Forelimb muscle (tissue), 1 donor: Measurements from ENCODE around the gene CCDC87. TPM values are rescaled to one million over a fixed set of nuclear protein-coding genes. Genes with fewer than 3 reads are reported as not detected.
"Not testable (repeated sequence)": the region's sequence is repeated elsewhere in the genome, so short reads cannot be mapped to it uniquely, and the experiment has no call there.

ENCODE experiments used
- DNase-seq: peaks from one replicate; pipeline ENCODE4 v3.0.0-alpha.2; 2013; ENCODE audit warnings: low read depth
- polyA plus RNA-seq: library from polyadenylated mRNA; unstranded; fragments of 120-200 nt; gene quantifications from one replicate; pipeline ENCODE4 v1.2.1, GENCODE V29; 2013; ENCODE audit not compliant: insufficient read length

CCDC87 gene
- polyA plus RNA-seq, 1 donor, result 0.06 TPM

DNA sequence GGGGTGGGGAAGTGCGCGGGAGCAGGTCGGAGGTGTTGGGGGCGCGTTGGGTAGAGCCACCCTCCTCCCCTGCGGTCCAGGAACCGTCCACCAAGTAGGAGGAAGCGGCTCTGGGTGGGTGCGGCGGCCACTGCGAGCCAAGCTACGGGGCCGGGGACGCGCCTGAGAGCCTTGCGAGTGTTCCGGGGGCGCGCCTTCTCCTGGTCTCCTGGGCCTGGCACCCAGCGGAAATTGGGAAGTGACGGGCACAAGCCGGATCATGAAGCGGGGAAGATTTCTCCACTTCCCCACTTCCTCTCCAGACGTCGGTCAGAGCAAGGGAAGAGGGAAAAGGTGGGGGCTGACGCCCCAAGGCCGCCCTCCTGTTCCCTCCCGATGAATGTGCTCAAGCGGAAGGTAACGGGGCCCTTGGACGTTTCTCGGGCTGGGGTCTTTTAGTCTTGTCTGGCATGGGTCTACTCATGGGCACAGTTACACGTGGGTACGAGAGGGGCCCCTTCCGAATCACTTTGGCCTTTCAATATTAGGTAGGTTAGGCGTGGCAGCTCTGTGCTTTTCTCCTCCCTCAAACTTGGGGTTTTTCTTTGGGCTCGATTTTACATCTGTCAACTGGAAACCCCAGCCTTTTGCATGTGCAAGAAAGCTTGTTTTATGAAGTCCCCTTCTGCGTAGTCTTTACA is 24.4 kb upstream of the CCDC87 start:
- DNase-seq, result no peak

DNA sequence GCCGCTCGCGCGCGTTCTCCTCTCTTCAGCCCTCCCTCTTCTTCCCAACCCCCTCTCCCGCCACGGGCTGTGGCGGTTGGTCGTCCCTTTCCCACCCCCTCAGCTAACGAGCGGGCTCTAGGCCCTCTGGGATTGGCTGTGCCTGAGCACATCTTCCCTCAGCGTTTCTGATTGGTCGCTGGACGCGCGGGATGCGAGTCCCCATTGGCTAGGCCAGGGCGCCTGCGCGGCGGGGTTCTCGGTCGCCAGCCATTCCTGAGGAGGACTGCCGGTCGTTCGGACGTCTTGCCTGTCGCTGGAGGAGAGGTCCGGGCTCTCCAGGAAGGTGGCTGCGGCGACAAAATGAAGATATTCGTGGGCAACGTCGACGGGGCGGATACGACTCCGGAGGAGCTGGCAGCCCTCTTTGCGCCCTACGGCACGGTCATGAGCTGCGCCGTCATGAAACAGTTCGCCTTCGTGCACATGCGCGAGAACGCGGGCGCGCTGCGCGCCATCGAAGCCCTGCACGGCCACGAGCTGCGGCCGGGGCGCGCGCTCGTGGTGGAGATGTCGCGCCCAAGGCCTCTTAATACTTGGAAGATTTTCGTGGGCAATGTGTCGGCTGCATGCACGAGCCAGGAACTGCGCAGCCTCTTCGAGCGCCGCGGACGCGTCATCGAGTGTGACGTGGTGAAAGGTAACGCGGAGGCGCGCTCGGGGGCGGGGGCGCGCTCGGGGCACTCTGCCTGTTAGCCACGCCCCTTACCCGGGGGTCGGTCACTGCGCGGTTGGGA is 23.7 kb upstream of the CCDC87 start, which contains the start of gene RBM14:
TSS of gene RBM14 (plus strand) at position 252 of the 776 bp plus-strand sequence. CDS start at position 343, 91 bp downstream.
- DNase-seq, result peak; percentile 99

DNA sequence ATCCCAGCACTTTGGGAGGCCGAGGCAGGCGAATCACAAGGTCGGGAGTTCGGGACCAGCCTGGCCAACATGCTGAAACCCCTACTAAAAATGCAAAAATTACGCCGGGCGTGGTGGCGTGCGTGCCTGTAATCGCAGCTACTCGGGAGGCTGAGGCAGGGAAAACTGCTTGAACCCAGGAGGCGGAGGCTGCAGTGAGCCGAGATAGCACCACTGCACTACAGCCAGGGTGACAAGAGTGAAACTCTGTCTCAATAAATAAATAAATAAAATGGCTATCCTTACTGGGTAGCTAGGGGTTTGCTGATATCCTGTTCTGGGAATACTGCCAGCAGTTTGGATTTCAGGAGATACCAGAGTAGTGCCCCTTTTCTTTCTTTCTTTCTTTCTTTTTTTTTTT is 21.2 kb upstream of the CCDC87 start:
- DNase-seq, result no peak

DNA sequence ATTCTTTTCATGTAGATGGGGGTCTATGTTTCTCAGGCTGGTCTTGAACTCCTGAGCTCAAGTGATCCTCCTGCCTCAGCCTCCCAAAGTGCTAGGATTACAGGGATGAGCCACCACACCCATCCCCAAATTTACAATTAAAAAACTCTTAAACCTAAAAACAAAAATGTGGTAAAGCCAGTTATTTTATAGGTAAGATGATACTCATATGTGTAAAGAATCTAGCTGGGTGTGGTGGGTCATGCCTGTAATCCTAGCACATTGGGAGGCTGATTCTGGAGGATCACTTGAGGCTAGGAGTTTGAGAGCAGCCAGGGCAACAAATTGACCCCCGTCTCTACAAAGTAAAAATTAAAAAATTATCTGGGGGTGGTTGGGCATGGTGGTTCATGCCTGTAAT is 19.6 kb upstream of the CCDC87 start:
- DNase-seq, result no peak

DNA sequence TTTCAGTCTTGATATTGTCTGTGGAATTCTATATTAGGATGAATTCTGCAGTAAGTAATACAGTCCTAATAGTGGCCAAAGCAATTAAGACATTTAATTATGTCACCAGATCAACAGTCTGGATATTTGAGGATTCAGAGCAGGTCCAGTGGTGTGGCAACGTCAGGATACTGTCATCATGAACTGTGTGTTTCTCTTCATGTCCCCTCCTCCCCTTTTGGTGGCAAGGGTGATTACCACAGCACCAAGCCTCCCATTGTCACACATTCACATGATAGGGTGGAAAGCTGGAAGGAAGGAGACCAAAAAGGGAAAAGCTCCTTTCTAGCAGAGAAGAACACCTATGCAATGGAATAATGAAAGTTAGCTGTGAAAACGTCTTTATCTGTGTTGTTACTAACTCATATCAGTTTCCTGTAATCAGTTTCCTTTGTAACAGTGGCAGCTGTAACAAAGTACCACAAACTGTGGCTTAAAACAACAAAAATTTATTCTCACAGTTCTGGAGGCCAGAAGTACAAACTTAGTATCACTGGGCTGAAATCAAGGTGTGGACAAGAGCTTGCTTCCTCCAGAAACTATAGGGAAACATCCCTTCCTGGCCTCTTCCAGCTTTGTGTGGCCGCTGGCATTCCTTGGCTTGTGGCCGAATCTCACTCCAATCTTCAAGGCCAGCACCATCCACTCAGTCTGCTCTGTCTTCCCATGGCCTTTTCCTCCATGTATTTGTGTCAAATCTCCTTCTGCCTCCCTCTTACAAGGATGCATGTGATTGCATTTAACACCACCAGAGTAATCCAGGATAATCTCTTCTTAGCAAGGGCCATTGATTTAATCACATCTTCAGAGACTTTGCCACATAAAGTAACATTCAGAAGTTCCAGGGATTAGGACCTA is 17.1 kb upstream of the CCDC87 start:
- no peak for DNase-seq

DNA sequence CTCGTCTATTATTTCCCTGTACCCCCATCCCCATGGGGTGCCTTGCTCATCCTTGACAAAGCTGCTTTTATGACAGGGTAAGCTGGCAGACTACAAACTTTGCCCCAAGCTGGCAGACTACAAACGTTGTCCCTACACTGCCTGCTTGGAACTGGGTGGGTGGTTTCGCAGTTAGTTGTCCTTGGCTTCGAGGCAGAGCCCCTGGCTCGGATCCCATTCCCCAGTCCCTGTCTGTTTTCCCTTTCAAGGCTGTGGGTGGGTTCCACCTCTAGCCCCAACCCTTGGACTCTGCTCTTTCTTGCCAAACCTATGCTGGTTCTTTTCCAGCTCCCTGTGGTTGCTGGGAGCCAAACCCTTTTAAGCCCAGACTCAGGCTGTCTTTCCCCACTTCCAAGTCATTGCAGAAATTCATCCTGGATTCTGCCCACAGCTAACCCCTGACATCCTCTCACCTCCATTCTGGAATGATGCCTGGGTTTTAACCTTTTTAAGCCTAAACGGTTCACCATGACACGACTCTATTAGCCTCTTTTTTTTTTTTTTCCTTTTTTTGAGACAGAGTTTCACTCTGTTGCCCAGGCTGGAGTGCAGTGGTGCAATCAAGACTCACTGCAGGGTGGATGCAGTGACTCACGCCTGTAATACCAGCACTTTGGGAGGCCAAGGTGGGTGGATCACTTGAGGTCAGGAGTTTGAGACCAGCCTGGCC is 14.4 kb upstream of the CCDC87 start:
- no peak for DNase-seq

DNA sequence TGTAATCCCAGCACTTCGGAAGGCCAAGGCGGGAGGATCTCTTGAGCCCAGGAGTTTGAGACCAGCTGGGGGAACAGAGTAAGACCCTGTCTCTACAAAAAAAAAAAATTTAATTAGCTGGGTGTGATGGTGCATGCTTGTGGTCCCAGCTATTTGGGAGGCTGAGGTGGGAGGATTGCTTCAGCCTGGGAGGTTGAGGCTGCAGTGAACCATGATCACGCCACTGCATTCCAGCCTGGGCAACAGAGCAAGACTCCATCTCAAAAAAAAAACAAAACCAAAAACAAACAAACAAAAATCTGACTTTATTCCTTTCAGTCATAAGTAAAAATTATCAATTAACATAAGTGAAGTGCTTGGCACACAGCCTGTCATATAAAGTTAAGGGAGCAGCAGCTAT is 13.7 kb upstream of the CCDC87 start:
- not testable (repeated sequence) for DNase-seq

DNA sequence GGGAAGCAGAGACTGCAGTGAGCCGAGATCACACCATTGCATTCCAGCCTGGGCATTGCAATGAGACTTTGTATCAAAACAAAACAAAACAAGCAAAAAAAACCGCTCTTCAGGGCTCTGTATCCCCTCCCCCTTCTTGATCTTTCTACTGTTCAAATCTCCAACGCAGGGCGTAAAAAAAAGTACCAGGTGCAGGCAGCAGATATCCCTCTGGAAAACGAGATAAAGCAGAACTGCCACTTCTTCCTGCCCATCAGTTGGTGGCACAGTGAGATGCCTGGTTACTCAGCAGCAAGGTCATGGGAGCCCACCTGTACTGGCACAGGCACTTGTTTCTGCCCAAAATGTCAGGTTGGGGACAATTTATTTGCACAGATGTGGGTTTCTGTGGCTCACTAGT is 11.3 kb upstream of the CCDC87 start:
- no peak for DNase-seq

DNA sequence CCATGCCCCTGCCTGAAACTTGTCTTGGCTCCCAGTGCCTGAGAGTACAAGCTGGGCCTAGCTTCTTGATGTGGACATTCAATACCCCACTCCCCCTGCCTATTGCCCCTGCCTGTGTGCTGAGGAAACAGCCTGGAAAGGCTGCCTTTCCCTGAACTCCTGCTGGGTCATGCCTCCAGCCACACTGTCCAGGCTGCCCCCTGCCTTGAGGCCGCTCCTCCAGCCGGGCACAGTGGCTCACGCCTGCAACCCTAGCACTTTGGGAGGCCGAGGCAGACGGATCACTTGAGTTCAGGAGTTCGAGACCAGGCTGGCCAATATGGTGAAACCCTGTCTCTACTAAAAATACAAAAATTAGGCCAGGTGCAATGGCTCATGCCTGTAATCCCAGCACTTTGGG is 10.2 kb upstream of the CCDC87 start:
- no peak for DNase-seq

DNA sequence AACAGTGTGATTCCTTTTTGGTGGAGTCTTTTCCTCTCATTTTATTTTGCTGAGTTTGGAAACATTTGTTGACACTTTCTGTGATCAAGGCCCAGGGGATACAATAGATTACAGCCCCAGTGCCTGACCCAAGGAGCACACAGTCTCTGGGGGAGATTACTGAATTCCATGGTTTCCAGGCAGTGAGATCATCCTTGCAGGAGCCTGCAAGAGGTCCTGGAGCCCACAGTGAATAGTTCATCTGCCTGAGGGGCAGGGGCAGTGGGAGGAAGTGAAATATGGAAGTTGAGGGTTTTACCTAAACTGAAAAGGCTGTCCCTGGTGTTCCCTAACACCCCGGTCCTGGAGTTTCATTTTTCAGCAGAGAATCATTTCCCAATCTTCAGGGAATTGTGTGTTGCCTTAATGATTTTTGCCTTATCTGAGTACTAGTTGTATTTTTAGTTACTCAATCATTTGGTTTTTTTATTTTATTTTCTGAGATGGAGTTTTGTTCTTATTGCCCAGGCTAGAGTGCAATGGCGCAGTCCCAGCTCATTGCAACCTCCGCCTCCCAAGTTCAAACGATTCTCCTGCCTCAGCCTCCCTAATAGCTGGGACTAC is 7.9 kb upstream of the CCDC87 start:
- DNase-seq, result no peak

DNA sequence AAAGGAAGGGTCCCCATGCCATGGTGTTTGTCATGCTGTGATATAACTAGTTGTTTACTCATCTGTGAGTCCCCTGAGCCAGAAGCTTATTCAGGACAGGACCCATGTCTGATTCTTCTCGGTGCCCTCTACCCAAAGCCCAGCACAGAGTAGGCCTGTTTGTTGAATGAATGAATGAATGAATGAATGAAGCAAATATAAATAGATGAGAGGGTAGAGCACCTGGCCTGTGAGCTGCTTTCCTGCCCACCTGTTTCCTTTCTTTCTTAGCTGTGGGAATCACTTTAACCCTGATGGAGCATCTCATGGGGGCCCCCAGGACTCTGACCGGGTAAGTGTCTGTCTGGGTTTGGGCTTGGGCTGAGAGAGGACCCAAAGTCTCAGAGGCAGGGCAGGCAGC is 7.4 kb upstream of the CCDC87 start:
- no peak for DNase-seq

DNA sequence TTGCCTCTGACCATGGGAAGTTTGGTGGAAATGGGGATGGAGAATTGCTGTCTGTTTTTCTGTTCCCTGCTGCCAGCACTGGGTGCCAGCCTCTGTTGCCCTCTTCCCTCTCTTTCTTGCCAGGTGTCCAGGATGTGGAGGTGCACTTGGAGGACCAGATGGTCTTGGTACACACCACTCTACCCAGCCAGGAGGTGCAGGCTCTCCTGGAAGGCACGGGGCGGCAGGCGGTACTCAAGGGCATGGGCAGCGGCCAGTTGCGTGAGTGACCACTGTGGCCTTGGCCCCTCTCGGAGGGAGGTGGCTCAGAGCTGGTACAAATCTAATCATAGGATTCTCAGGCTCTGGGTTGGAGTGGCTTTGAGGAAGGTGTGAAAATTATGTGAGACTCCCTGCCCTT is 6.1 kb upstream of the CCDC87 start:
- no peak for DNase-seq

DNA sequence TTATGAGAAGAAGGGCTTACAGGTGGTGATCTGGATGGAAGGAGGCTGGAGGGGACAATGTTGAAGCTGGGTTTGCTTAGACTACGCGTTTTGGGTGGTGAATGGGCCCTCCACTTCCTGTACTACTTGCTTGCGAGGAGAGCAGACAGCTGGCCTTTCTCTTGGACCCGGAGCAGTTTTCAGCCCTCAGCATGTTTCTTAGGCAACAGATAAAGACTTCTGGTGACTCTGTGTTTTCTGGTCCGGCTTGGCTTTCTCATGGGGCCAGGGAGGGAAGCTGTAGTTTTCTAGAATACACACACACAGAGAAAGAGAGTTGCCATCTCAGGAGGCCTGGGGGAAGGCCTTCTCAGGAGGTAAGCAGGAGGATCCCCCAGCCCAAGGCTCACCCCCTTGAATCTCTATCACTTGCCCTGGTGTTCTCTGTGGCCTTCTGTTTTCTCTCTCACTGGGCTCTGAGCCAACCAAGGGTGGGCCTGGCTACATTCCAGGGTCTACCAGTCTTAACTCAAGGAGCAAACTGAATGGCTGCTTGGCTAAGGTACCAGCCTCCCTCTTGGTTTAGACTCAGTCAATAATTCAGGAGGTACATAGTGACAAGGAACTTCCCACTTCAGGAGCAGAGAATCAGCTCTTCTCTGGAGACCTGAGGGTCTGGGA is 2.5 kb upstream of the CCDC87 start:
- no peak for DNase-seq

DNA sequence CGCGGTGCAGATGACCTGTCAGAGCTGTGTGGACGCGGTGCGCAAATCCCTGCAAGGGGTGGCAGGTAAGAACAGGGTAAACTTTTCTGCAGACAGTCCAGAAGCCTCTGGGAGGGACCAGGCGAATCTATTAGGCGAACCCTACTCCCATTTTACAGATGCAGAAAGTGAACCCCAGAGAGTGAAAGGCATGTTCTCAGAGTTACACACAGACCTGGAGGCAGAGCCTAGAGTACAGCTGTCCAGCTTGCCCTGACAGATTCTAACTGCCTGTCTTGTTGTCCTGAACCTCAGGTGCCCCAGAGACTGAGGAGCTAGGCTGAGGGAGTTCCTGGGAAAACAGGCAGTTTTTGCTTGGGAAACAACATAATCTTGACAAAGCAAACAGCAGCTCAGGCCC is 787 bp upstream of the CCDC87 start:
- DNase-seq, result no peak

DNA sequence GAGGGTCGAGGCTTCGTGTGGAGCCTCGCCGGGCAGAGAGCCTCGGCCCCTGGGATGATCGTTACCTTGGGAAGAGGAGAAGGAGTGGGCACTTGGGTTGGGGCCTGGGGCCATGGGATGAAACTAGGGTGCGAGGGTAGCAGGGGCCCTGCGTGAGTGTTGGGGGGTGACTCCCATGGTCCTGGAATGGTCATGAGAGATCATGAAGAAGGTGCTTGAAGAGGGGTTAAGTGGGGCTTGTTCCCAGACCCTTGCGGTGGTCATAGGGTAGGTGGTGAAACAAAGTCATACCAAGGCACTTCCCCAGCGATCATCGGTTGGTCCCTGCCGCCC is 406 bp upstream of the CCDC87 start:
- no peak for DNase-seq

DNA sequence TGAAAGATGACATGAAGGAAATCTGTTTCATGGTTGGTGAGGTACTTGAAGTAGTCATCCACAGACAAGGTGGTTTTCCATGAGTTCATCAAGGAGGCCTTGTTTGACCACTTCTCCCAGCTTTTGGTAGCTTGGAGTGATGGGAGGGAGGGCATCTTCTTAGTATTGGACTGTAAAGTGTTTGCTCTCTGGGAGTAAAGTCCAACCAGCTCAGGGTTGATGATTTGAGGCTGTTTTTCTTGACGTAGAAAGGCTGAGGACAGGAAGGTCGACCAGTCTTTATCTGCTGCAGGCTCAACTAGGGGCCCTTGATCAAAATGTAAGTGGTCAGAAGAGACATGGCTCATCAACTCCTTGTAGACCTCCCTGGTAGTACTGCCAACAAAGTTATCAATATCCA is 1.7 kb downstream of the CCDC87 start:
- no peak for DNase-seq

DNA sequence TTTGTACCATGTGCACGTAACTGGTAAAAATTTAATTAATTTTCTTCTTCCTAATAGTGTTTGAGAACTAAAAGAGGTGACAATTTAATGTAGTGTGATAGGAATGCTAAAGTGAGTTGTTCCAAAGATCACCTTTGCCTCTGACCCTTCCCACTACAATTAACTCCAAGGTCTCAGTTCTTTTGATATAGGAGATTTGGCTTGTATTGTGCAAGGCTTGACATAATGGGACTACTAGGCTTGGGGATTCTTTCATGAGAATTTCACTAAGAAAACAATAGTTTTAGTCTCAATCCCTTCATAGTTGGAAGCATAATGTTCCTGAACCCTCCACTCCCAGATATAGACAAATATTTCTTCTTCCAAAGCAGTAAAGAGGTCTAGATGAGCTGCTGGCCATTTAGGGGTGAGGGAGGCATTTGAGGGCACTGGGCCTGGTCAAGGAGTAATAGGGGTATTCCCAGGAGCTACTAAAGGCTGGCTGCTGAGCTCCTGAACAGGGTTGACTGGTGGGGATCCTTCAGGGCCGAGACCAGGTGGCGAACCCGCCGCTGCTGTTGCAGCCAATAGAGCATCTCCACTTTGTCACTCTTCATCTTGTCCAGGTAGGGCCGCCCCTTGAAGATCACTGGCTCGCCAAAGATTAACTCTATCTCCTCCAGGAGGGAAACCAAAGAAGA is 2.7 kb downstream of the CCDC87 start:
- no peak for DNase-seq

DNA sequence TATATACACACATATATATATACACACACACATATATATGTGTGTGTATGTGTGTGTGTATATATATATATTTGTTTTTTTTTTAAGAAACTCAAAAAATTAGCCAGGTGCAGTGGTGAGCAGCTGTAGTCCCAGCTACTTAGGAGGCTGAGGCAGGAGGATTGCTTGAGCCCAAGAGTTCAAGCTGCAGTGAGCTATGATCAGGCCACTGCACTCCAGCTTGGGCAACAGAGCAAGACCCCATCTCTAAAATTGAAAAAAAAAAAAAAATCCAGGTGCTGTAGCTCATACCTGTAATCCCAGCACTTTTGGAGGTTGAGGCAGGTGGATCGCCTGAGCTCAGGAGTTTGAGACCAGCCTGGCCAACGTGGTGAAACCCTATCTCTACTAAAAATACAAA is 3.5 kb downstream of the CCDC87 start:
- not testable (repeated sequence) for DNase-seq

DNA sequence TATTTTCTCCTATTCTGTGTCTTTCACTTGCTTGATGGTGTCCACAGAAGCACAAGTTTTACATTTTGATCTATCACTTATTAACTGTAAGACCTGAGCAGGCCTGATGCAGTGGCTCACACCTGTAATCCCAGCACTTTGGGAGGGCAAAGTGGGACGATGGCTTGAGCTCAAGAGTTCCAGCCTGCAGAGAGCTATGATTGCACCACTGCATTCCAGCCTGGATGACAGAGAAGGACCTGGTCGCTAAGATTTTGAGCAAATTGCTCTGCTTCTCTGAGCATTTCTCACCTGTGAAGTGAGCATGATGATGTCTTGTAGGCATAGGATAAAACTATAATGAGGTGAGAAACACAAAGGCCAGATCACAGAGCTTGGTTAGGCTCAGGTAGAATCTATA is 6.7 kb downstream of the CCDC87 start:
- no peak for DNase-seq

DNA sequence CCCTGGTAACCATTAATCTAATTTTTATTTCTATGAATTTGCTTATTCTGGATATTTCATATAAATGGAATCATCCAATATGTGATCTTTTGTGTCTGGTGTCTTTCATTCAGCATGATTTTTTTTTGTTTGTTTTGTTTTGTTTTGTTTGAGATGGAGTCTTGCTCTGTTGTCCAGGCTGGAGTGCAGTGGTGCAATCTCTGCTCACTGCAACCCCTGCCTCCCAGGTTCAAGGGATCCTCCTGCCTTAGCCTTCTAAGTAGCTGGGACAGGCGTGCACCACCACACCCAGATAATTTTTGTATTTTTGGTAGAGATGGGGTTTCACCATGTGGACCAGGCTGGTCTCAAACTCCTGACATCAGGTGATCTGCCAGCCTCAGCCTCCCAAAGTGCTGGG is 7.4 kb downstream of the CCDC87 start:
- DNase-seq, result not testable (repeated sequence)
